Subcutaneous adipose tissue (tissue), 4 donors: ENCODE data around the gene ACADM. TPM values are rescaled to one million over a fixed set of nuclear protein-coding genes. Genes with fewer than 3 reads are reported as not detected.

Source experiments
- CTCF ChIP-seq: fragments of 450-650 bp; IDR thresholded peaks from one replicate; pipeline ENCODE4 v1.5.1; 2016; ENCODE audit warnings: low read depth, mild to moderate bottlenecking, control low read depth, antibody characterized with exemption, moderate library complexity
- total RNA-seq, 4 donors: library from RNA; depleted of rRNA; stranded (reverse); fragments of >200 nt; gene quantifications; one replicate each; pipeline ENCODE4 v1.1.0, GENCODE V29; 2016

ACADM gene
- total RNA-seq, 4 donors from 2014 or later = 52.2 to 72.9 (median 60.0) TPM

- no peak for TF ChIP-seq CTCF
Observed at GRCh38 chr1:75733661-75734060, 9.2 kb downstream of the ACADM start.

GRCh38 chr1:75736016-75736415 lies 11.5 kb downstream of the ACADM start:
- no peak for TF ChIP-seq CTCF

GRCh38 chr1:75742047-75742625 lies 17.6 kb downstream of the ACADM start:
- no peak for TF ChIP-seq CTCF

- TF ChIP-seq CTCF = no peak
Observed at GRCh38 chr1:75745276-75745675, 20.8 kb downstream of the ACADM start.

GRCh38 chr1:75764057-75764655 lies 39.6 kb downstream of the ACADM start:
- TF ChIP-seq CTCF = no peak

GRCh38 chr1:75765697-75766355 lies 41.3 kb downstream of the ACADM start:
- no peak for TF ChIP-seq CTCF

- no peak for TF ChIP-seq CTCF
Observed at GRCh38 chr1:75768016-75768415, 43.5 kb downstream of the ACADM start.
